GM21825 (cell line): Measurements from ENCODE around the gene IRX4.

Experiments
- ATAC-seq: cut with Tn5 transposase; IDR thresholded peaks from one replicate; pipeline ENCODE4 v1.9.1; 2021; ENCODE audit warnings: mild to moderate bottlenecking, moderate library complexity; ENCODE audit not compliant: unreplicated experiment

Gene IRX4

GRCh38 chr5:1892685-1893445 lies 10.1 kb upstream of the IRX4 start:
- ATAC-seq: no peak

- no peak for ATAC-seq
Observed at GRCh38 chr5:1892211-1892610, 9.5 kb upstream of the IRX4 start.

- ATAC-seq: no peak
Observed at GRCh38 chr5:1891391-1891790, 8.7 kb upstream of the IRX4 start.

- no peak for ATAC-seq
Observed at GRCh38 chr5:1890296-1890695, 7.6 kb upstream of the IRX4 start.

- no peak for ATAC-seq
Observed at GRCh38 chr5:1889321-1890065, 6.8 kb upstream of the IRX4 start.

- ATAC-seq: no peak
Observed at GRCh38 chr5:1888541-1889251, 6.0 kb upstream of the IRX4 start.

GRCh38 chr5:1887588-1888360 lies 5.0 kb upstream of the IRX4 start:
- no peak for ATAC-seq

GRCh38 chr5:1886846-1887587 lies 4.3 kb upstream of the IRX4 start:
- no peak for ATAC-seq

- no peak for ATAC-seq
Observed at GRCh38 chr5:1885868-1886845, 3.4 kb upstream of the IRX4 start.

- no peak for ATAC-seq
Observed at GRCh38 chr5:1885404-1885755, 2.7 kb upstream of the IRX4 start.

- no peak for ATAC-seq
Observed at GRCh38 chr5:1884678-1885403, 2.1 kb upstream of the IRX4 start.

GRCh38 chr5:1883925-1884677 lies 1.4 kb upstream of the IRX4 start:
- ATAC-seq: no peak

- ATAC-seq: no peak
Observed at GRCh38 chr5:1883120-1883924, 597 bp upstream of the IRX4 start.

GRCh38 chr5:1881731-1882336 lies 891 bp downstream of the IRX4 start:
- ATAC-seq: no peak

GRCh38 chr5:1881098-1881572 lies 1.6 kb downstream of the IRX4 start:
- no peak for ATAC-seq

GRCh38 chr5:1880377-1881025 lies 2.2 kb downstream of the IRX4 start:
- ATAC-seq: no peak
